Thyroid gland (tissue), 4 donors: Measurements from ENCODE around the gene ZNF580. TPM values are rescaled to one million over a fixed set of nuclear protein-coding genes. Genes with fewer than 3 reads are reported as not detected.

Experiments used
- DNase-seq, 2 donors: peaks; one replicate each; pipeline ENCODE4 v3.0.0-alpha.2; 2019
- H3K27ac ChIP-seq, 3 donors: fragments of 200-600 bp; sonication (generic); 1 replicate in 2 of 3; 2 replicates in 1 of 3; pipeline ENCODE4 v1.5.1; 2016 to 2019; ENCODE audit warnings: mild to moderate bottlenecking in 1 of 3, moderate library complexity in 1 of 3
- H3K27me3 ChIP-seq: fragments of 200-600 bp; sonication (generic); one replicate; pipeline ENCODE4 v1.5.1; 2019
- H3K36me3 ChIP-seq, 2 donors: fragments of 200-600 bp; sonication (generic); one replicate each; pipeline ENCODE4 v1.5.1; 2016 to 2019
- H3K4me1 ChIP-seq, 2 donors: fragments of 200-600 bp; sonication (generic); one replicate each; pipeline ENCODE4 v1.5.1; 2017 to 2019
- H3K4me3 ChIP-seq, 3 donors: fragments of 200-600 bp; sonication (generic); replicated peaks in 1 of 3; 1 replicate in 2 of 3; 2 replicates in 1 of 3; pipeline ENCODE4 v1.5.1; 2016; ENCODE audit warnings: mild to moderate bottlenecking in 1 of 3
- H3K9me3 ChIP-seq: fragments of 200-600 bp; sonication (generic); one replicate; pipeline ENCODE4 v1.5.1; 2017
- CTCF ChIP-seq, 6 experiments: fragments of 200-600 bp in 3 of 6; fragments of 450-650 bp in 3 of 6; sonication (generic) in 3 of 6; IDR thresholded peaks; one replicate each; pipeline ENCODE4 v1.5.1; 2016 to 2019; ENCODE audit warnings: antibody characterized with exemption in 6 of 6, mild to moderate bottlenecking in 2 of 6, inconsistent platforms in 1 of 6, moderate library complexity in 1 of 6
- POLR2A ChIP-seq, 2 donors: fragments of 450-650 bp; IDR thresholded peaks; one replicate each; pipeline ENCODE4 v1.6.1; 2017; ENCODE audit warnings: antibody characterized with exemption in 2 of 2, mild to moderate bottlenecking in 2 of 2, moderate library complexity in 1 of 2
- WGBS, 2 donors: methylation state at CpG; one replicate each; pipeline ENCODE4 v1.1.5; 2017; 5-methylcytosine and 5-hydroxymethylcytosine counted together
- intact Hi-C: fragments of 100-400 bp; cut with DNase I; formaldehyde crosslinking; loops from one replicate; pipeline ENCODE4 v1.15.1; 2023
- total RNA-seq, 4 donors: library from RNA; depleted of rRNA; stranded (reverse); fragments of >200 nt; gene quantifications; one replicate each; pipeline ENCODE4 v1.2.3, GENCODE V29; 2016

ZNF580 gene
- total RNA-seq, 4 donors from 2014 or later, result 29.9 to 61.1 (median 44.8) TPM

GRCh38 chr19:55647732-55648584, 7.2 kb downstream of the ZNF580 start, which contains the start of gene CCDC106:
Gene CCDC106, plus strand, starts transcription at chr19:55648212. Its CDS starts 835 bp downstream, at chr19:55649047.
- WGBS, 2 donors, result 0 to 1% methylated on average over 4 to 35 of the region's 87 CpGs
- no peak for TF ChIP-seq CTCF (IDR thresholded peaks at IDR 0.05)
- TF ChIP-seq POLR2A (IDR thresholded peaks at IDR 0.05), result no peak
- intact Hi-C loops, result no loop called here
- H3K27me3 ChIP-seq, result no peaks in the 10 kb centered on the region
- peak; percentile 71 to 73 for DNase-seq
- H3K27ac ChIP-seq, result peak within 1 kb of the TSS; percentile 76 to 84 (median 83)
- H3K4me1 ChIP-seq, result peaks cover 25 to 35% of the 10 kb centered on the region in 2 donors
- H3K4me3 ChIP-seq, result peak within 1 kb of the TSS; percentile 42 to 93 (median 82)
- peaks cover 0 to 5% of the 10 kb centered on the region in 2 donors for H3K36me3 ChIP-seq
- H3K9me3 ChIP-seq, result no peaks in the 10 kb centered on the region

GRCh38 chr19:55648585-55649267, 7.9 kb downstream of the ZNF580 start:
- Histone ChIP-seq H3K36me3 (peaks cover 0 to 5% of the 10 kb centered on the region in 2 donors), H3K27ac (peak overlapping the region; percentile 76 to 84 (median 83)), H3K4me1 (peaks cover 29 to 35% of the 10 kb centered on the region in 2 donors), H3K4me3 (peak overlapping the region; percentile 42 to 93 (median 82)), H3K27me3 (no peaks in the 10 kb centered on the region), H3K9me3 (no peaks in the 10 kb centered on the region)
- no peak for DNase-seq
- WGBS, 2 donors, result 24 to 25% methylated on average over 15 to 19 of the region's 25 CpGs
- TF ChIP-seq POLR2A (IDR thresholded peaks at IDR 0.05) (no peak), CTCF (IDR thresholded peaks at IDR 0.05) (no peak)
- intact Hi-C loops, result no loop called here

GRCh38 chr19:55649268-55650125, 8.7 kb downstream of the ZNF580 start:
- 81 to 91% methylated on average over 14 to 17 of the region's 17 CpGs for WGBS, 2 donors
- Histone ChIP-seq H3K9me3 (no peaks in the 10 kb centered on the region), H3K27me3 (no peaks in the 10 kb centered on the region), H3K4me1 (peaks cover 22 to 29% of the 10 kb centered on the region in 2 donors), H3K4me3 (peak overlapping the region in 1 of 3 donors; percentile 93), H3K36me3 (peaks cover 0 to 5% of the 10 kb centered on the region in 2 donors), H3K27ac (no peak overlapping the region)
- no peak for DNase-seq
- intact Hi-C loops, result loop anchor here (10.0 kb wide), 1 partner anchor 265 kb away; the partner anchor contains the start of genes RPL28 and TMEM238
- TF ChIP-seq CTCF (IDR thresholded peaks at IDR 0.05), result no peak
- TF ChIP-seq POLR2A (IDR thresholded peaks at IDR 0.05), result no peak

- peaks cover 22 to 25% of the 10 kb centered on the region in 2 donors for H3K4me1 ChIP-seq
- peaks cover 0 to 5% of the 10 kb centered on the region in 2 donors for H3K36me3 ChIP-seq
Observed at GRCh38 chr19:55650126-55650557, 9.3 kb downstream of the ZNF580 start.

More at GRCh38 chr19:55650126-55650557, 9.3 kb downstream of the ZNF580 start:
- Histone ChIP-seq H3K9me3 (no peaks in the 10 kb centered on the region), H3K4me3 (no peak overlapping the region), H3K27me3 (no peaks in the 10 kb centered on the region), H3K27ac (no peak overlapping the region)
- intact Hi-C loops, result loop anchor here (10.0 kb wide), 1 partner anchor 265 kb away; the partner anchor contains the start of genes RPL28 and TMEM238
- no peak for TF ChIP-seq CTCF (IDR thresholded peaks at IDR 0.05)
- no peak for TF ChIP-seq POLR2A (IDR thresholded peaks at IDR 0.05)
- no peak for DNase-seq
- WGBS, 2 donors, result 91 to 92% methylated on average over 4 of the region's 4 CpGs
